ENCODE results near the gene CAPZA1. TPM values are rescaled to one million over a fixed set of nuclear protein-coding genes. Genes with fewer than 3 reads are reported as not detected.

The CAPZA1 gene
- total RNA-seq, 1 experiment from 2014 or later: 97.5 TPM

- TF ChIP-seq CDX4 (CRISPR knock-in tag; IDR thresholded peaks at IDR 0.05; ENCODE audit: borderline replicate concordance) (no peak), ZNF317 (CRISPR knock-in tag; IDR thresholded peaks at IDR 0.05; ENCODE audit: borderline replicate concordance, low read depth) (no peak), ARID4B (CRISPR knock-in tag; IDR thresholded peaks at IDR 0.05; ENCODE audit: borderline replicate concordance) (no peak), RORB (CRISPR knock-in tag; IDR thresholded peaks at IDR 0.05) (no peak), CREM (CRISPR knock-in tag; IDR thresholded peaks at IDR 0.05) (no peak)
These were observed 97.7 kb downstream of the CAPZA1 start (continued) for GRCh38 chr1:112717263-112717873.

GRCh38 chr1:112718691-112719418 is 99.2 kb downstream of the CAPZA1 start:
- H3K4me3 Mint-ChIP-seq: peak overlapping the region; percentile 31; the same call in 1 of the 2 replicates
- peaks cover 64% of the 10 kb centered on the region for H3K27me3 Mint-ChIP-seq (ENCODE audit: low read depth)
- H3K4me1 Mint-ChIP-seq: peaks cover 33% of the 10 kb centered on the region
- H3K36me3 Mint-ChIP-seq: no peaks in the 10 kb centered on the region
- peak; percentile 5; the same call in 1 of the 2 replicates for ATAC-seq
- ChIA-PET CTCF (interaction anchor here (0.6 to 12.5 kb wide), 18 partner anchors 9 to 459 kb away, joined by 3 to 373 read pairs (median 4); partner anchors contain the start of genes LRIG2 and RHOC), POLR2A (interaction anchor here (0.5 kb wide), 1 partner anchor 1041 kb away, joined by 3 read pairs; no protein-coding TSS in a partner anchor)
- no peaks in the 10 kb centered on the region for H3K9me3 Mint-ChIP-seq
- H3K27ac Mint-ChIP-seq: no peak overlapping the region
- DNase-seq (ENCODE audit: low spot score): peak; percentile 83
- TF ChIP-seq SP1 (CRISPR knock-in tag; conservative IDR thresholded peaks at IDR 0.05) (no peak), SOX15 (CRISPR knock-in tag; IDR thresholded peaks at IDR 0.05) (no peak), ATF2 (CRISPR knock-in tag; IDR thresholded peaks at IDR 0.05; ENCODE audit: borderline replicate concordance, low read depth) (no peak), FOXP1 (CRISPR knock-in tag; IDR thresholded peaks at IDR 0.05; ENCODE audit: borderline replicate concordance) (peak; percentile 57; the same call in 1 of the 2 replicates), TEAD1 (CRISPR knock-in tag; IDR thresholded peaks at IDR 0.05) (peak; percentile 25; the same call in 1 of the 2 replicates), ZSCAN18 (CRISPR knock-in tag; IDR thresholded peaks at IDR 0.05) (no peak), ZNF512 (CRISPR knock-in tag; IDR thresholded peaks at IDR 0.05; ENCODE audit: borderline replicate concordance) (no peak), USF2 (CRISPR knock-in tag; IDR thresholded peaks at IDR 0.05) (0 out of 2 replicates have a peak, but pooled peaks have one; percentile 31), ZBTB21 (CRISPR knock-in tag; IDR thresholded peaks at IDR 0.05; ENCODE audit: borderline replicate concordance) (no peak), MLX (CRISPR knock-in tag; IDR thresholded peaks at IDR 0.05) (no peak), ZNF671 (CRISPR knock-in tag; IDR thresholded peaks at IDR 0.05) (no peak), FOXJ3 (CRISPR knock-in tag; IDR thresholded peaks at IDR 0.05; ENCODE audit: borderline replicate concordance) (no peak), ELF4 (CRISPR knock-in tag; IDR thresholded peaks at IDR 0.05; ENCODE audit: low read depth) (no peak), STAT6 (CRISPR knock-in tag; conservative IDR thresholded peaks at IDR 0.05; ENCODE audit: low read depth) (no peak)
